Measurements from ENCODE around the gene IL4R. TPM values are rescaled to one million over a fixed set of nuclear protein-coding genes. Genes with fewer than 3 reads are reported as not detected.

Gene IL4R
- total and polyA plus RNA-seq, 2 of the 8 experiments (the other 6 are each of a cell fraction or from before 2014, with no cell fraction given) = 29.1 to 29.4 TPM

GRCh38 chr16:27402964-27403600 is 89.3 kb downstream of the IL4R start:
- Histone ChIP-seq H2BK20ac (ENCODE audit: low read length) (no peak overlapping the region), H4K20me1 (replicated peaks in 1 of 2; ENCODE audit: control insufficient read depth in 1 of 2, insufficient read depth in 2 of 2, low read length in 2 of 2) (no peaks in the 10 kb centered on the region), H2BK120ac (replicated peaks; ENCODE audit: low read depth, low read length) (no peak overlapping the region), H4K8ac (ENCODE audit: extremely low read depth, insufficient read depth, low read length) (no peak overlapping the region), H3K79me1 (ENCODE audit: low read depth, low read length) (no peaks in the 10 kb centered on the region), H3K27me3 (replicated peaks in 1 of 4; ENCODE audit: control insufficient read depth in 3 of 4, extremely low read depth in 1 of 4, insufficient read depth in 3 of 4, low read length in 3 of 4) (no peaks in the 10 kb centered on the region; a peak in 1 of 7 replicates), H3K56ac (replicated peaks; ENCODE audit: insufficient read length, low read depth, low read length) (no peak overlapping the region), H3K23ac (ENCODE audit: insufficient read length) (no peak overlapping the region), H3K4me2 (ENCODE audit: insufficient read depth in 1 of 2, low read depth in 2 of 2, low read length in 2 of 2) (no peak overlapping the region), H3K27ac (ENCODE audit: low read depth, low read length) (no peak overlapping the region), H3K9me3 (ENCODE audit: insufficient read depth in 2 of 2, low read depth in 1 of 2, low read length in 1 of 2) (no peaks in the 10 kb centered on the region), H2AFZ (ENCODE audit: low read length) (no peak overlapping the region), H3K4me1 (replicated peaks in 1 of 4; ENCODE audit: control insufficient read depth in 3 of 4, insufficient read depth in 4 of 4, low read length in 3 of 4) (peaks cover 0 to 6% (median 4%) of the 10 kb centered on the region in 4 experiments; a peak in 3 of 7 replicates), H3K14ac (ENCODE audit: insufficient read length) (no peak overlapping the region), H2BK12ac (ENCODE audit: low read depth, low read length) (no peak overlapping the region; the same call in 1 of the 2 replicates), H3K18ac (ENCODE audit: extremely low read depth, low read length) (no peak overlapping the region), H3K4ac (replicated peaks; ENCODE audit: insufficient read length, low read depth, low read length) (no peak overlapping the region), H3K79me2 (ENCODE audit: control insufficient read depth in 1 of 2, insufficient read depth in 2 of 2, low read length in 2 of 2) (no peaks in the 10 kb centered on the region), H3K23me2 (ENCODE audit: low read depth, low read length) (no peaks in the 10 kb centered on the region), H3K4me3 (ENCODE audit: extremely low read depth in 1 of 4, insufficient read depth in 2 of 4, low read depth in 3 of 4, low read length in 4 of 4) (no peak overlapping the region), H3K9ac (replicated peaks in 1 of 4; ENCODE audit: extremely low read depth in 1 of 4, low read depth in 3 of 4, low read length in 3 of 4) (no peak overlapping the region), H2BK5ac (ENCODE audit: low read depth, low read length) (no peak overlapping the region), H4K5ac (ENCODE audit: insufficient read length, low read depth, low read length) (no peak overlapping the region), H2AK5ac (ENCODE audit: low read depth, low read length) (peak overlapping the region; percentile 59; the same call in 1 of the 2 replicates), H4K91ac (replicated peaks; ENCODE audit: insufficient read length, low read length) (no peak overlapping the region), H2BK15ac (ENCODE audit: low read length) (no peak overlapping the region), H3K36me3 (ENCODE audit: control insufficient read depth in 2 of 4, insufficient read depth in 4 of 4, low read length in 3 of 4) (no peaks in the 10 kb centered on the region)
- ChIA-PET POLR2A (ENCODE audit: partially characterized antibody) (no interaction called here), CTCF (ENCODE audit: partially characterized antibody) (interaction anchor here (0.9 to 1.4 kb wide), 3 partner anchors 37 to 142 kb away, joined by 3 to 4 read pairs (median 3); no protein-coding TSS in a partner anchor)
- FAIRE-seq (no peak), DNase-seq (ENCODE audit: low read depth in 1 of 2, low spot score in 2 of 2) (no peak)
- WGBS, 2 experiments (ENCODE audit: extremely low coverage in 1 of 2, insufficient coverage in 1 of 2, insufficient read length in 1 of 2, insufficient replicate concordance in 2 of 2, low coverage in 1 of 2, low lambda C conversion rate in 2 of 2, missing lambda C conversion rate in 1 of 2) = 91% methylated on average over 20 of the region's 20 CpGs; no CpG with 5 or more reads in 1 of the 2 experiments
- no peak for TF ChIP-seq EP300 (IDR thresholded peaks at IDR 0.05; ENCODE audit: borderline replicate concordance in 1 of 2, low read depth in 2 of 2, low read length in 2 of 2)
- TF ChIP-seq EGR1 (IDR thresholded peaks at IDR 0.05; ENCODE audit: borderline replicate concordance, low read depth, low read length) = no peak
- TF ChIP-seq KDM1A (IDR thresholded peaks at IDR 0.05; ENCODE audit: borderline replicate concordance, low read length) = peak; percentile 53; the same call in 1 of the 2 replicates
- TF ChIP-seq GABPA (IDR thresholded peaks at IDR 0.05; ENCODE audit: borderline replicate concordance, insufficient read depth, low read length) = no peak
- TF ChIP-seq ATF3 (IDR thresholded peaks at IDR 0.05; ENCODE audit: insufficient read depth, low read depth, low read length) = no peak
- TF ChIP-seq RFX5 (IDR thresholded peaks at IDR 0.05; ENCODE audit: borderline replicate concordance, low read depth, low read length) = no peak

All from H1 (cell line).